MCF 10A (cell line): Measurements from ENCODE around the gene PIK3CB. TPM values are rescaled to one million over a fixed set of nuclear protein-coding genes. Genes with fewer than 3 reads are reported as not detected.

Experiments used
- BruUV-seq: library from RNA; stranded (reverse); fragments of 400-500 nt; replicated peaks from 2 replicates; lab custom pipeline; 2021; lab: Mats Ljungman, UMichigan
- CTCF ChIA-PET: fragments of 300-600 bp; sonication (Branson Sonifier 250); formaldehyde crosslinking; extraction: SDS; loops from one replicate; lab custom pipeline; 2021; ENCODE audit warnings: antibody characterized with exemption, inconsistent platforms; lab: Yijun Ruan, JAX
- POLR2A ChIA-PET: fragments of 300-600, 350-650 bp; sonication (Branson Sonifier 250); formaldehyde crosslinking; extraction: SDS; loops from one replicate; lab custom pipeline; 2020; ENCODE audit warnings: antibody characterized with exemption, inconsistent platforms; lab: Yijun Ruan, JAX
- DNase-seq: peaks from one replicate; pipeline ENCODE4 v3.0.0-alpha.2; 2018; ENCODE audit not compliant: unreplicated experiment
- H3K27ac Mint-ChIP-seq: one replicate; pipeline ENCODE4 v1.8.0; 2022; ENCODE audit warnings: mild to moderate bottlenecking, low read depth, mixed read lengths; ENCODE audit not compliant: unreplicated experiment
- H3K27me3 Mint-ChIP-seq: one replicate; pipeline ENCODE4 v1.8.0; 2022; ENCODE audit warnings: mixed read lengths; ENCODE audit not compliant: insufficient read depth, unreplicated experiment
- H3K36me3 Mint-ChIP-seq: one replicate; pipeline ENCODE4 v1.8.0; 2022; ENCODE audit warnings: mild to moderate bottlenecking, moderate library complexity, mixed read lengths; ENCODE audit not compliant: insufficient read depth, unreplicated experiment
- H3K4me1 Mint-ChIP-seq: one replicate; pipeline ENCODE4 v1.8.0; 2022; ENCODE audit warnings: mixed read lengths; ENCODE audit not compliant: insufficient read depth, unreplicated experiment
- H3K4me3 Mint-ChIP-seq: one replicate; pipeline ENCODE4 v1.8.0; 2022; ENCODE audit warnings: mild to moderate bottlenecking, moderate library complexity, mixed read lengths; ENCODE audit not compliant: unreplicated experiment
- H3K9me3 Mint-ChIP-seq: one replicate; pipeline ENCODE4 v1.8.0; 2022; ENCODE audit warnings: mixed read lengths; ENCODE audit not compliant: unreplicated experiment
- CTCF ChIP-seq: fragments of 200-600 bp; IDR thresholded peaks from one replicate; pipeline ENCODE4 v1.8.0; 2022; ENCODE audit warnings: antibody characterized with exemption, mild to moderate bottlenecking; ENCODE audit not compliant: unreplicated experiment
- intact Hi-C: fragments of 100-400 bp; cut with micrococcal nuclease; formaldehyde crosslinking; loops from 2 replicates; pipeline ENCODE4 v1.14.1; 2022
- total RNA-seq: library from RNA; stranded (reverse); gene quantifications from 2 replicates; pipeline ENCODE4 v1.2.3, GENCODE V29; 2022

Gene PIK3CB
- total RNA-seq, 1 experiment from 2014 or later = 21.1 TPM

- BruUV-seq = no TSS peak
- DNase-seq = peak; percentile 98
- Mint-ChIP-seq H3K27ac (peak overlapping the region; percentile 96), H3K27me3 (no peaks in the 10 kb centered on the region), H3K4me1 (peaks cover 18% of the 10 kb centered on the region), H3K4me3 (no peak overlapping the region), H3K36me3 (peaks cover 13% of the 10 kb centered on the region), H3K9me3 (no peaks in the 10 kb centered on the region)
- CTCF ChIA-PET = interaction anchor here (0.6 to 3.3 kb wide), 5 partner anchors 10 to 148 kb away, joined by 3 to 38 read pairs (median 4); no protein-coding TSS in a partner anchor
- no peak for TF ChIP-seq CTCF
- intact Hi-C loops = loop anchor here (2.0 to 10.0 kb wide), 2 partner anchors 60 to 140 kb away; partner anchors contain the start of gene PIK3CB
- POLR2A ChIA-PET = interaction anchor here (0.7 to 3.7 kb wide), 11 partner anchors 13 to 570 kb away, joined by 3 to 19 read pairs (median 4); partner anchors contain the start of gene PIK3CB
Observed at GRCh38 chr3:138774529-138775253, 60.0 kb downstream of the PIK3CB start.

- peaks cover 18% of the 10 kb centered on the region for H3K4me1 Mint-ChIP-seq
- no TSS peak for BruUV-seq
- ChIA-PET CTCF (interaction anchor here (0.6 to 1.6 kb wide), 3 partner anchors 9 to 327 kb away, joined by 3 to 4 read pairs (median 3); no protein-coding TSS in a partner anchor), POLR2A (interaction anchor here (1.0 to 1.9 kb wide), 2 partner anchors 144 to 163 kb away, joined by 4 to 5 read pairs; partner anchors contain the start of gene FAIM)
- H3K36me3 Mint-ChIP-seq = peaks cover 21% of the 10 kb centered on the region
- no peak for DNase-seq
- H3K27ac Mint-ChIP-seq = no peak overlapping the region
- no peak for TF ChIP-seq CTCF
- H3K27me3 Mint-ChIP-seq = no peaks in the 10 kb centered on the region
- H3K9me3 Mint-ChIP-seq = no peaks in the 10 kb centered on the region
- intact Hi-C loops = loop anchor here (10.0 kb wide), 1 partner anchor 143 kb away; no protein-coding TSS in a partner anchor
- no peak overlapping the region for H3K4me3 Mint-ChIP-seq
Observed at GRCh38 chr3:138771585-138771984, 63.1 kb downstream of the PIK3CB start.

GRCh38 chr3:138769616-138770015 lies 65.1 kb downstream of the PIK3CB start:
- Mint-ChIP-seq H3K36me3 (peaks cover 21% of the 10 kb centered on the region), H3K4me1 (peaks cover 16% of the 10 kb centered on the region), H3K9me3 (no peaks in the 10 kb centered on the region), H3K27me3 (no peaks in the 10 kb centered on the region), H3K27ac (no peak overlapping the region), H3K4me3 (no peak overlapping the region)
- no peak for DNase-seq
- intact Hi-C loops = loop anchor here (10.0 kb wide), 1 partner anchor 145 kb away; no protein-coding TSS in a partner anchor
- TF ChIP-seq CTCF = no peak
- BruUV-seq = no TSS peak
- ChIA-PET CTCF (interaction anchor here (0.6 to 1.8 kb wide), 4 partner anchors 27 to 154 kb away, joined by 3 to 13 read pairs (median 4); no protein-coding TSS in a partner anchor), POLR2A (interaction anchor here (0.6 to 1.9 kb wide), 3 partner anchors 65 to 619 kb away, joined by 3 to 5 read pairs (median 3); partner anchors contain the start of gene PIK3CB)

GRCh38 chr3:138768946-138769345 lies 65.8 kb downstream of the PIK3CB start:
- Mint-ChIP-seq H3K36me3 (peaks cover 21% of the 10 kb centered on the region), H3K27ac (no peak overlapping the region), H3K4me3 (no peak overlapping the region), H3K4me1 (peaks cover 12% of the 10 kb centered on the region), H3K9me3 (no peaks in the 10 kb centered on the region), H3K27me3 (no peaks in the 10 kb centered on the region)
- CTCF ChIA-PET = interaction anchor here (1.1 to 1.8 kb wide), 3 partner anchors 27 to 155 kb away, joined by 3 to 13 read pairs (median 4); no protein-coding TSS in a partner anchor
- no TSS peak for BruUV-seq
- intact Hi-C loops = no loop called here
- no peak for TF ChIP-seq CTCF
- POLR2A ChIA-PET = interaction anchor here (0.9 kb wide), 1 partner anchor 66 kb away, joined by 3 read pairs; the partner anchor contains the start of gene PIK3CB
- no peak for DNase-seq
